HG03025 (cell line): ENCODE results near the gene SLC20A1.
"Not testable (repeated sequence)": the region's sequence is repeated elsewhere in the genome, so short reads cannot be mapped to it uniquely, and the experiment has no call there.

Experiments
- ATAC-seq: cut with Tn5 transposase; IDR thresholded peaks from one replicate; pipeline ENCODE4 v1.9.1; 2021; ENCODE audit warnings: mild to moderate bottlenecking, moderate library complexity; ENCODE audit not compliant: unreplicated experiment, low FRiP score

SLC20A1 gene

DNA sequence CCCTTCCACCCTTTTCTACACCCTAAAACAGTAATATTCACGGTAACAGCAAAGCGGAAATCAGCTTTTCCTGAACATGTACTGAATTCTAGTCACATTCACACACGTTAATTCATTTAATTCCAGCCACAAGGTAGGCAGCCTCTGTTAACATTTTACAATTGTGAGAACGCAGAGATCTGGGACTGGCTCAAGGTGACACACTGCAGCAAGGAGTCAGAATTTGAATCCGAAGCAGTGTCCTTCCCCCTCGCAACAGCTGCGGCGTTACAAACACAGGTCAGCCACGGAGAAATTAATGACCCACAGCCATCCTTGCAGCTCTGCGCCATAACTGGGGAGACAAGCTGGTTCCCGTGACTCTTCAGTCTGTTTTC lies 818 bp upstream of the SLC20A1 start:
- ATAC-seq, result peak; percentile 2

DNA sequence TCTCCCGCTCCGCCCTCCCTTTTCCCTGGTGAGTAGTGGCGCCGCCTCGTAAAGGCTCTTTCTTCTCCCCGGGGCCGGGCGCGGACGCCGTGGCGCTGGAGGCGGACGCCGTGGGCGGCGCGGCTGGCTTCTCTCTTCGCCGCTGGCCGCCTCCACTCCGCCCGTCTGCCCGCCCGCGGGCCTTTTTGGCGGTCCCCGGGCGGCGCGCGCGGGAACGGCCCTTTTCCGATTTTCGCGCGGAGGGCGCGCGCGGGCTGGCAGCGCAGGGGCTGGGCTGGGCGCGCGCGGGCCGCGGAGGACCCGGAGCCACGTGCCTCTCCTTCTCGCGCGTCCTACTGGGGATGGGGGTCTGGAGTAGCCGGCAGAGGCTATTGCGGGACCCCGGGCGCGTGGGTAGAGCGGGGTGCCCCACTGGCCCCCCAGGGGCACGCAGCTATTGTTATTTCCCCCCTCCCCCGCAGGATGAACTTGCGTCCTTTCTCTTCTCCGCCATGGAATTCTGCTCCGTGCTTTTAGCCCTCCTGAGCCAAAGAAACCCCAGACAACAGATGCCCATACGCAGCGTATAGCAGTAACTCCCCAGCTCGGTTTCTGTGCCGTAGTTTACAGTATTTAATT lies 472 bp downstream of the SLC20A1 start:
- ATAC-seq, result peak; percentile 33

DNA sequence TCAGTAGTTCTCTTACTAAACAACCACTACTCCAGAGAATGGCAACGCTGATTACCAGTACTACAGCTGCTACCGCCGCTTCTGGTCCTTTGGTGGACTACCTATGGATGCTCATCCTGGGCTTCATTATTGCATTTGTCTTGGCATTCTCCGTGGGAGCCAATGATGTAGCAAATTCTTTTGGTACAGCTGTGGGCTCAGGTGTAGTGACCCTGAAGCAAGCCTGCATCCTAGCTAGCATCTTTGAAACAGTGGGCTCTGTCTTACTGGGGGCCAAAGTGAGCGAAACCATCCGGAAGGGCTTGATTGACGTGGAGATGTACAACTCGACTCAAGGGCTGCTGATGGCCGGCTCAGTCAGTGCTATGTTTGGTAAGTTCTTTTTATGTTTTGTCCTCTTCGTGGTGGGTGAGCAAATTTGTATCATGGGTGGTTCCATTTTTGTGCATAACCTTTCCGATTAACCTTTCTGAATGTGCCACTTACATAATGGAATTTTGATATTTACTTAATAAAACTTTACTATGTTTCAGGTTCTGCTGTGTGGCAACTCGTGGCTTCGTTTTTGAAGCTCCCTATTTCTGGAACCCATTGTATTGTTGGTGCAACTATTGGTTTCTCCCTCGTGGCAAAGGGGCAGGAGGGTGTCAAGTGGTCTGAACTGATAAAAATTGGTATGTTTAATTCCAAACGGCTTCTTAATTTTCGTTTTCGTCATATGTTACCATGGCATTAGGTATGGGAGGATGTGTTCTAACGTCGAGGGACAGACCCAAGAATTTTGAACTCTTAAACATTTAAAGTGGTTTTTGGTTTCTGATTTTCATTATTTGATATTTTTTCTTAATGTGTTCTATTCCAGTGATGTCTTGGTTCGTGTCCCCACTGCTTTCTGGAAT lies 1.3 kb downstream of the SLC20A1 start:
- no peak for ATAC-seq

DNA sequence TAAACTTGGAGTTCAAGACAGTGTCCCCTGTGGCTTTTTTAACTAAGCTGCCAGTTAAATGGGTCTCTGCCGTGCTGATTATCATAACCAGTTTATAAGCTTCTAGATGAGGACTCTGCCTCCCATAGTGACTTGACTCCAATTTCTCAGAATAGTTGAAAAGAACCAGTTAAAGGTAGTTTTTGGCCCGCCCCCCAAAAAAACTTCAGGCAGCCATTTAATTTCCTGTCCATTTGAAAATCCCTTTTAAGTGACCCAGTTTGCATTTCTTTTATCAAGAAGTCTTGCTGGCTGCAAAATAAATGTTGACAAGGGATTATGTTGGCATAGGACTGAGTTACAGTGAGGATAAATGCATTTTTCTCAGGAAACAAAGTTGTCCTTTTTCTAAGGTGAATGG lies 2.3 kb downstream of the SLC20A1 start:
- ATAC-seq, result no peak

DNA sequence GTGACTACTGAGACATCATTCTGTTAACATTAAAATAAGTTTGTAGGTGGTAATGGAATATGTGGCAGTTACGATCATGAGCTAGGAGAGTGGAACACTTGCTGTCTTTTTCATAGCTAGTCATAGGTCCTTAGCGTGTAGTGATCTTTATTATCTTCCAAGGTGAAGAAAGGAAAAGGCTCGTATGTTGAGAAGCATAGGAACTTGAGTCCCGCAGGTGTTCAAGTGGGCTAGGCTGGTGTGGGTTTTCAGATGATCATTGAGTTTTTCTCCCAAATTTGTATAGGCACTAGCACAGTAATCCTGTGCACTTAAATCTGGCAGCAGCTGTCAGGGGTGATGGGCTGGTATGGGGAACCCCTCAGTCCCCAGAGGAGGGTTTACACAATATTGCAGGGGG lies 10.9 kb downstream of the SLC20A1 start:
- ATAC-seq, result no peak

DNA sequence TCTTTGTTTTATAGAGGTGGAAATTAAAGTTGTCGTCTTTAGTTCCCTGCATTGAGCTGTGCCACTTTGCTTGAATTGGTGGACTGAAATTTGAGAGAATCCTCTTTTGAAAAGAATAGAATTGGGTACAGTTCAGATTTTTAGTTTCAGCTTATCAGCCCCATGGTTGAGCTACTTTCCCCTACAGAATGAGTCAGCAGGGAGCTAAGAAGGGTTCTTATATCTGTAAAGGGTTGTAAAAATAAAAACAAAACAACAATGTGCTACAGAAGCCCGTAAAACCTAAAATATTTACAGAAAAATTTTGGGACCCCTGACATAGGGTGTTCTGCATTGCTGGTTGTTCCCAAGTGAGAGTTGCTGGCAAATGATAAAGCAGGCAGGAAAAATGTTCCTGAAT lies 12.6 kb downstream of the SLC20A1 start:
- ATAC-seq, result no peak

DNA sequence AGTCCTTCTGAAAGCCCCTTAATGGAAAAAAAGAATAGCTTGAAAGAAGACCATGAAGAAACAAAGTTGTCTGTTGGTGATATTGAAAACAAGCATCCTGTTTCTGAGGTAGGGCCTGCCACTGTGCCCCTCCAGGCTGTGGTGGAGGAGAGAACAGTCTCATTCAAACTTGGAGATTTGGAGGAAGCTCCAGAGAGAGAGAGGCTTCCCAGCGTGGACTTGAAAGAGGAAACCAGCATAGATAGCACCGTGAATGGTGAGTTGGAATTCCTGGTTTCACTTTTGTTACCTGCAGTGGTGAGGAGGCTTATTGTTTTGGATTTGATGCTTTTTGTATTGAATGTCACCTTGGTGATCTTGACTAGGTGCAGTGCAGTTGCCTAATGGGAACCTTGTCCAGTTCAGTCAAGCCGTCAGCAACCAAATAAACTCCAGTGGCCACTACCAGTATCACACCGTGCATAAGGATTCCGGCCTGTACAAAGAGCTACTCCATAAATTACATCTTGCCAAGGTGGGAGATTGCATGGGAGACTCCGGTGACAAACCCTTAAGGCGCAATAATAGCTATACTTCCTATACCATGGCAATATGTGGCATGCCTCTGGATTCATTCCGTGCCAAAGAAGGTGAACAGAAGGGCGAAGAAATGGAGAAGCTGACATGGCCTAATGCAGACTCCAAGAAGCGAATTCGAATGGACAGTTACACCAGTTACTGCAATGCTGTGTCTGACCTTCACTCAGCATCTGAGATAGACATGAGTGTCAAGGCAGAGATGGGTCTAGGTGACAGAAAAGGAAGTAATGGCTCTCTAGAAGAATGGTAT lies 13.3 kb downstream of the SLC20A1 start:
- no peak for ATAC-seq

DNA sequence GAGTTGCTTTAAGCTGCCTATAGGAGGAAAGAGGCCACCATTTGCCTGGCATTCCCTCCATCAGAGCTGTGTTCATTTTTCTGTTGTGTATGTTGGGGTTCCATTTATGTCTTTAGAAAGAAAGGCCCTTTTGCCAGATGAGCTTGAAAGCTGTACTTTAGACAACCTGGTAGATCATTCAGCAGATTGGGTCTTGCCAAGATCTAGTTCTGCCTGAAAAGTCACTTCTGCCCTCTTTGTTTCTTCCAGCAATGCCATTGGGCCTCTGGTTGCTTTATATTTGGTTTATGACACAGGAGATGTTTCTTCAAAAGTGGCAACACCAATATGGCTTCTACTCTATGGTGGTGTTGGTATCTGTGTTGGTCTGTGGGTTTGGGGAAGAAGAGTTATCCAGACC lies 14.4 kb downstream of the SLC20A1 start:
- ATAC-seq, result no peak

DNA sequence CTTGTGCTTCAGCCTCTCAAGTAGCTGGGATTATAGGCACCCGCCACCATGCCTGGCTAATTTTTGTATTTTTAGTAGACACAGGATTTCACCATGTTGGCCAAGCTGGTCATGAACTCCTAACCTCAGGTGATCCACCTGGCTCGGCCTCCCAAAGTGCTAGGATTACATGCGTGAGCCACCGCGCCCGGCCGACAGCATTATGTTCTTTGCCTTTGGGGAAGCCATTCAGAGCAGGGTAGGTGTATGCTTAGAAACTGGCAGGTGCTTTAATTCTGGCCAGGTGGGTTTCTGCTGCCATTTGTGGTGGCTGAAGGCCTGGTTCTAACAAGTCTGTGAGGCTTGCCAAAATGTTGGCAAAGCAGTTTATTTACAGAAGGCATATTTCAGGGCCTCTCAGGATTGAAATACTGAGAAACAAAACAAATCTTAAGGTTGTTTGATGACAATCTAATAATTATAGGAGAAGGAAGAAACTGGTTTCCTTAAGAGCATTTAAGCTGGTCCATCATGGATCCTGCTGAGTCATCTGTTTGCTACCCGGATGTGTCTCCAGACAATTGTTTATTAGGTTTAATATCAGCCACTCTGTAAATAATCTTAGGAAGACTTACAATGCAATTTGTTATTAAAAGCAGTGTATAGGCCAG lies 16.0 kb downstream of the SLC20A1 start:
- no peak for ATAC-seq

DNA sequence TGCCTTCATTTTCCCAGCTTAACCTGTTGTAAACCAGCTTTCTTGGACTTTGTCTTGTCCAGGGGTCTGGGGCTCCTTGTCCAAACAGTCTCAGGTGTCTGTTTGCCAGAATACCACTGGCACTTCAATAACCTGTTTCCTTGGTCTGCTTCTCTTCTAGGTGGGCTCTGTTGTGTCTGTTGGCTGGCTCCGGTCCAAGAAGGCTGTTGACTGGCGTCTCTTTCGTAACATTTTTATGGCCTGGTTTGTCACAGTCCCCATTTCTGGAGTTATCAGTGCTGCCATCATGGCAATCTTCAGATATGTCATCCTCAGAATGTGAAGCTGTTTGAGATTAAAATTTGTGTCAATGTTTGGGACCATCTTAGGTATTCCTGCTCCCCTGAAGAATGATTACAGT lies 17.0 kb downstream of the SLC20A1 start:
- no peak for ATAC-seq

DNA sequence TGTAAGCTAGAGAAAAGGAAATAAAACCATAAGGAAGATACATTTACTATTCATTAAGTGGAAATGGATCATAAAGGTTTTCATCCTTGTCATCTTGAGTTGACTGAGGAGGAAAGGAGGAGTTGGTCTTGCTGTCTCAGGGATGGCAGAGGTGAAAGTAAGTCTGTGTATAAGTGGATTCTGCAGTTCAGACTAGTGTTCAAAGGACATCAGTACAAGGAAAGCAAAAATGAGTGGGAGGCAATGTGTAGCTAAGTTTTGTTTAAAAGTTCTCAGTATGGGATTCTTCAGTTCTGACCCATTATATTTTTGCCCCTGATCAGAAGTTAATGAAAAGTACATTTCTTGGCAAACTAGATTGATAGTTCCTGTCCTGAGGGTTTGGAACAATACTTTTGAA lies 18.9 kb downstream of the SLC20A1 start:
- ATAC-seq, result no peak

DNA sequence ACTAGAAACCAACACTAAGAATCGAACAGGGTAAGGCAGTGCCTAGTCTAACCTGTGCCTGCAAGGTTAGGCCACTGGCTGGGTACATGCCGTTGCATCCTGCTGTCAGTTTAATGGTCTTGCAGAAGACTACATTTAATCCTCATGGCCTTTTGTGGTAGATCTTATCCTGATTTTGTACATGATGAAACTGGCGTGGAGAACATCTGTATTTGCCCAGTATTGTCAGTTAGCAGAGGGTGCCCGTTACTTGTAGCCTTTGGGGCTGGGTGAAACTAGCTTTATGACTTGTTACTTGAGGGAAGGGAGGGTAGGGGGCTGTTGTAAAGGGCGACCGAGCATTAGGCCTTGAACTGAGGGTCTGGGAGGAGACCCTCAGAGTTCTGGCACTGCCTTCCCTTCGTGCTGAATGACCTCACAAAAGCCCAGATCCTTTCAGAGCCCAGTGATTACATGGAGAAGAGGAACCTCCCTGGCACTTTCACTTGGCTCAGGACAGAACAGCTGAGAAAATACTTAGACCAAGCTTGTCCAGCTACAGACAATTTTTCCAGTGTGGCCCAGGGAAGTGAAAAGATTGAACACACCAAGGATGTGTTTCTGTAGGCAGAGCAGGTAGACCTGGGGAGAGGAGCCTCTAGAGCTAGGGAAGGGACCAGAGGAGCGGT lies 19.5 kb downstream of the SLC20A1 start:
- no peak for ATAC-seq

DNA sequence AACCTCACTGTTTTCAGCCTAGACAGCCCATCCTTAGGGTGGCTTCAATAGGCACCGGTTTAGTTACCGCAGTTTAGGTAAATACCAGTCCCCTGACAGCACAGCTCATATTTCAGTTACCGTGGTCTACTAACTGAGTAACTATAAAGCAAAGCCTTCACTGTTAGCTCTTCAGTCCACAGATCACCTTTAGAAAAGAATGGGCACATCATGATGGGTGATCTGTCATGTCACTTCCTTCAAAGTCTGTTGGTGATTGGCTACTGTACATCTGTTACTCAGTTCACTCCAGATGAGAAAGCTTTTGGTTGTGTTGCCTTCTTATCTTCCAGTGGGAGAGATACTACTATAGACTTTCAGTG lies 21.0 kb downstream of the SLC20A1 start:
- no peak for ATAC-seq

DNA sequence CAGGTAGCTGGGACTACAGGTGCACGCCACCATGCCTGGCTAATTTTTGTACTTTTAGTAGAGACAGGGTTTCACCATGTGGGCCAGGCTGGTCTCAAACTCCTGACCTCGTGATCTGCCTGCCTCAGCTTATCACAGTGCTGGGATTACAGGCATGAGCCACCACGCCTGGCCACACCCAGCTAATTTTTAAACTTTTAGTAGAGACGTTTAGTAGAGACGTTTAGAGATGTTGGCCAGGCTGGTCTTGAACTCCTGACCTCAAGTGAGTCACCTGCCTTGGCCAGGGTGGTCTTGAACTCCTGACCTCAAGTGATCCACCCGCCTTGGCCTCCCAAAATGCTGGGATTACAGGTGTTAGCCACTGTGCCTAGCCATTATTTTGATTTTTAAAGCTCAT lies 21.8 kb downstream of the SLC20A1 start:
- ATAC-seq, result not testable (repeated sequence)

DNA sequence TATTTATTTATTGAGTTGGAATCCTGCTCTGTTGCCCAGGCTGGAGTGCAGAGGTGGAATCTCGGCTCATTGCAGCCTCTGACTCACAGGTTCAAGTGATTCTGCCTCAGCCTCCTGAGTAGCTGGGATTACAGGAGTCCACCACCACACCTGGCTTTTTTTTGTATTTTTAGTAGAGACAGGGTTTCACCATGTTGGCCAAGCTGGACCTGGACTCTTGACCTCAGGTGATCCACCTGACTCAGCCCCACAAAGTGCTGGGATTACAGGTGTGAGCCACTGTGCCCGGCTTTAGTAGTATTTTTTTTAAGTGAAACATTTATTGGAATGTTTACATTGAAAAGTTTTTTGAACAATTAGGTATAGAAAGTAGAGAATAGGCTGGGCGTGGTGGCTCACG lies 23.9 kb downstream of the SLC20A1 start:
- no peak for ATAC-seq

DNA sequence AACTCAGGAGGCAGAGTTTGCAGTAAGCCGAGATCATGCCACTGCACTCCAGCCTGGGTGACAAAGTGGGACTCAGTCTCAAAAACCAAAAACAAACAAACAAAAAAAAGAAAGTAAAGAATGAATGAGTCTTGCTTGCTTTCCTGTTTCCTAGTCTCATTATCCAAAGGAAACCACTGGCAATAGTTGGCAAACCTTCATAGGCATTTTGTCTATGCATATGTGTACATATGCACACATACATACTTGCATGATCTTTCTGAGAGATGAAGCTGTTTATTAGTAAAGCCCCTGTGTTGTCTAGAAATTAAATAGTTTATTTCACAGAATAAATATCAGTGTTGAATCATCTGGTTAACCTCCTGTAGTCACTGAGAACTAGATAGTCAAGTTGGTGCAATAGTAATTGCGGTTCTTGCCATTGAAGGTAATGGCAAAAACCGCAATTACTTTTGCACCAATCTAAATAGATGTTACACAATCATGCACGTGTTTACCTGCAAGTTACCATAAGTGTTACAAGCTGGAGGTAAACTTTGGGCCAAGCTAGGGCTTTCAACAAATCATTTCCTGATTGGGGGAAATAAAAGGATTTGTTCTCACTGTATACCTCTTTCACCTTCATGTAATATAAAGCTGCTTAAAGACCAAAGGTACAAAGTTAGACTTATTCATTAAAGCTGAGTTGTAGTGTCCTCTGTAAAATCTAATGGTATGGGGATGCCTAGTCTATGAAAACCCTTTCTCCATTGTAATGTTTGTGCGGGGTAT lies 24.7 kb downstream of the SLC20A1 start:
- no peak for ATAC-seq

DNA sequence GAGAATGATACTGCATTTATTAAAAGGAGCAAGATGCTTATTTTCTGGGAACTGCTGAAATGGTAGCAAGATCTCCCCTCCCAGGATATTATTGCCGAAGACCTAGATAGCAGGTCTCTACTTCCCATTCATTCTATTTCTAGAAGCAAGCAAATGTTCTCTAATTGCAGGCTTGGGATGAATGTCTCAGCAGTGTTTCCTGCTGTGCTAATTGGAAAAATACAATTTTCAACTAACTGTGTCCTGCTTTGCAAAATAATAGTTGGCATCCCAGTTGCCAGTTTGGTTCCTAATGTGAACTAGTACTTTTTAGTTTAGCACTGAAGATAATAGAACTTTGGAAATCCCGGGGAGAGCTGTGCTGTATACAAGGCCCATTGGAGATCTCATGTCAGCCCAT lies 26.1 kb downstream of the SLC20A1 start:
- no peak for ATAC-seq

DNA sequence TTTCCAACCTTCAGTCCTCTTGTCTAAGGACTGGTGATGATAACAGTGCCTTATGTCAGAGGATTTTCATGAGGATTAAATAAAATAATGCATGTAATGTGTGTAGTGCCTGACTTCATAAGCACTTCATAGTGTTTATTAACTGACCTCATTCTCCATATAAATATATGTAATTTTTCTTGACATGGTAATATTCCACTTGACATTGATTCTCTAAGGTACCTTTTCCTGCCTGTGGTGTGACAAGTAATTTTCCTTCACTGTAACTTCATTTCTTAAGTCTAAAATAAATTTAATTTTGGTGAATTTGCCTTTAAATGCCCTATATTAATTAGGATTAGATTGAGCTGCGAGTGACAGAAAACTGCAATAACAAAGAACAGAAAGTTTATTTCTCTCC lies 27.3 kb downstream of the SLC20A1 start:
- ATAC-seq, result no peak

DNA sequence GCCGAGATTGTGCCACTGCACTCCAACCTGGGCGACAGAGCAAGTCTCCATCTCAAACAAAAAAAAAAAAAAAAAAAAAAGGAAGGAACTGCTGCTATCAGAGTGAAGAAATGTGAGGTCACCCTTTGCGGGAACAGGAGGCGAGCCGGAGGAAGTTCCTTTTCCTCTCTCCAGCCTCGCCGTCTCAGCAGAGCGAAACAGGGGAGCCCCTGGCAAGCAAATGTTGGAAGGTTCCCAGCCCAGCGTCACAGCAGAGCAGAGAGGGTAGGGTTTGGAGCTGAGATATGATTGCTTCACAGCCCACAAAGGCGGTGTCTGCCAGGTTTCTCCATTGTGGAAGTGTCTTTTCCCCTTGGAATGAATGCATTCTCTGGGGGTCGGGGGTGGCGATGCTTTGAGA lies 28.5 kb downstream of the SLC20A1 start:
- ATAC-seq, result no peak

DNA sequence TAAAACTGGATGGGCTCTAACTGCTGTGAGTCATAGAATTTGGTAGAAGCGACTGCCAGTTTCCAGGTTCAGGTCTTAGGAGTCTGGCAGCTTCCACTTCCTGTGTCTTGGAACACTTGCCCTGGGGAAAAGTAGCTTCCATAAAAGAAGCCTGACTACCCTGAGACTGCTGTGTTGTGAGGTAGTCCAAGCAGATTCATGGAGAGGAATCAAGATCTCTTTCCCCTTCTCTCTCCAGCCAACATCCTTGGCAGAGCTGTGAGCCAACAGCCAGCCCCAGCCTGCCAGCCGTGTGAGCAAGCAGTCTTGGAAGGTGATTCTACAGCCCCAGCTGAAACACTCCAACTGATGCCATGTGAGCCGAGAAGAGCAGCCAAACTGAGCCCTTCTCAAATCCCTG lies 33.7 kb downstream of the SLC20A1 start:
- ATAC-seq, result no peak
